Hematopoietic multipotent progenitor cell (in vitro differentiated cells): ENCODE measurements around the gene ATP8A2. TPM values are rescaled to one million over a fixed set of nuclear protein-coding genes. Genes with fewer than 3 reads are reported as not detected.

Experiments
- DNase-seq, 3 donors: peaks; one replicate each; pipeline ENCODE4 v3.0.0-alpha.2; 2011 to 2015; ENCODE audit warnings: low read depth in 2 of 3, low spot score in 2 of 3
- total RNA-seq: library from RNA; depleted of rRNA; stranded (reverse); fragments of >200 nt; gene quantifications from one replicate; pipeline ENCODE4 v1.2.3, GENCODE V29; 2012

ATP8A2 gene
- total RNA-seq, 1 donor: under 0.01 TPM

DNA sequence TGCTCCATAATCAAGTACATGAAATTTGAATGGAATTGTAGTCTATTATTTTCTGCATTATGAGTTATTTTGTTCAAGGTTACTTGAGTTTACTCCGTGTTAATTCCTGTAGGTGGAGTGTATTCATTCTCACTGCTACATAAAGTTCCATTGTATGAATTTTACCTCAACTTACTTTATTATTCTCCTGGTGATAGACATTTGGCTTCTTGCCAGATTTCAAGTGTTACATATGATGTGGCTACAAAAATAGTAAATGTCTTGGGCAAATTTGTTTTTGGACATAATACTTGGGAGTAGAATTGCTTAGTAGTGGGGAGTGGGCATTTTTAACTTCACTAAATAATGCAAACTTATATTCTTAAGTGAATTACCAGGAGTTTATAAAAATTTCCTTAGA is 351.1 kb downstream of the ATP8A2 start:
- no peak for DNase-seq

DNA sequence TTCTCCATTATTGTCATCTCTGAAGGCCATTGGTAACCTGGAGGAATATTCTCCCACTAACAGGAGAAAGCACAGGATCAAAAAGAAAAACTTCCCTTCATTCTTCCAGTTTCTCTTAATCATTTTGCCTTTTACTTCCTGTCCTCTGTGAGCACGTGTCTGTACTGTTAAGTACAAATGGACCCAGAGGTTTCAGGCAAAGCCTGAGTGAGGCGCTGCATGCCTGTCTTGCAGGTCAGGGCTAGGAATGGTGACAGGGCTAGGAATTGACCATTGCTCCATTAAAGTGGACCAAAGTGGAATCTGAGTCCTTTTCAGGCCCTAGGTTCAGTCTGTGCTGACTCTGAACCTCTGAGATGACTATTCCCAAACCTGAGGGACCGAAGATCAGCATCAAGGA is 353.3 kb downstream of the ATP8A2 start:
- no peak for DNase-seq

DNA sequence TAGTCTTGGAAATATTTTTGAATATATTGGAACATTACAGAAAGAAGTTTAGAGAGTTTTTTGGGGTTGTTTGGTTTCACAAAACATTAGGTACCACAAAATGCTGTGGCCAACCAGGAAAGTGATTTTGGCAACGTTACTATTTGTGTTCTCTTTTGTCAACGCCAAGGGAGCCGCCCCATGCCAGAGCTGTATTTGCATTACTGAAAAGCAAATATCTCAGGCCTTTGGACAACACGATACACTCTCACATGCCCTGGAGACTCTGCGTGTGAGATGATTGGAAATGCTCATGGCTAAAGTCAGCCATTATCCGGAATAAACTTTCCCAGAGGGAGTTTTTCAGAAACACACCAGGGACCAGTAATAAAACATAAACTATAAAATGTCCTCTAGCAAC is 355.5 kb downstream of the ATP8A2 start:
- DNase-seq: no peak

DNA sequence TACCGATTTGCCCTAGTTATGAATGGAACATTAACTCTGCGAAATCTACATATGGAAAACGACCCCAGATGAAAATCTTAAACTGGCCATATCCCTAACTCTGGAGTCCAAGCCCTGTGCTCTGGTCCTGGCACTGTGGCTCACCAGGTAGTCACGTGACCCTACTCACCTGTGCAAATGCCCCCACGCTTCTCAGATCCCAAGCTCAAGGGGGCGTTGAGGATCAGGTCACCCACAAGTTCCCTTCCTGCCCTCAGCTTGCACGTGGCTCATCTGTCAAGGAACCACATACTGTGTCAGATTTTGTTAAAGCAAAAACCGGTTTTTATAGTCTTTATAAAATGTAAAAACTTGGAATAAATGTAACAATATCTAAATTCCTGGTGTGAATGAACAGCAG is 356.0 kb downstream of the ATP8A2 start:
- DNase-seq: no peak

DNA sequence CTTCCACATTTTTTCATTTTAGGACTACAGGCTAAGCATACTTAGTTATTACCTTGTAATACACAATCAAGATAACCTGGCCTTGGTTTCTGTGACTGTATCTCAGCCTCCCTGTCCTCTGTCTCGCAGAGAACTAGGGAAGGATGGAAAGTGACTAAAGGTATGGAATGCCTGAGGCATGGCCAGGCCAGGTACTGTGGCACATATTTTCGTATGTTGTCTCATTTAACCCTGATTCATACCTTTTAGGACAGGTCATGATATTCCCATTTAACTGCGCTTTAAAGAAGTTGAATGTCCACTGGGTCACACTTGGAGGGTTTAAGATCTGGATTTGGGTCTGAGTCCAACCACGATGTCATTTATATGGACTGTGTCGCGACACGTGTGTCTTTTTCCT is 357.4 kb downstream of the ATP8A2 start:
- DNase-seq: no peak

GRCh38 chr13:25731037-25731436 is 359.3 kb downstream of the ATP8A2 start:
- DNase-seq: no peak

GRCh38 chr13:25731536-25731935 is 359.8 kb downstream of the ATP8A2 start:
- DNase-seq: no peak

GRCh38 chr13:25732111-25732865 is 360.5 kb downstream of the ATP8A2 start:
- no peak for DNase-seq

- DNase-seq: no peak
Measured at GRCh38 chr13:25733001-25733491, 361.3 kb downstream of the ATP8A2 start.

DNA sequence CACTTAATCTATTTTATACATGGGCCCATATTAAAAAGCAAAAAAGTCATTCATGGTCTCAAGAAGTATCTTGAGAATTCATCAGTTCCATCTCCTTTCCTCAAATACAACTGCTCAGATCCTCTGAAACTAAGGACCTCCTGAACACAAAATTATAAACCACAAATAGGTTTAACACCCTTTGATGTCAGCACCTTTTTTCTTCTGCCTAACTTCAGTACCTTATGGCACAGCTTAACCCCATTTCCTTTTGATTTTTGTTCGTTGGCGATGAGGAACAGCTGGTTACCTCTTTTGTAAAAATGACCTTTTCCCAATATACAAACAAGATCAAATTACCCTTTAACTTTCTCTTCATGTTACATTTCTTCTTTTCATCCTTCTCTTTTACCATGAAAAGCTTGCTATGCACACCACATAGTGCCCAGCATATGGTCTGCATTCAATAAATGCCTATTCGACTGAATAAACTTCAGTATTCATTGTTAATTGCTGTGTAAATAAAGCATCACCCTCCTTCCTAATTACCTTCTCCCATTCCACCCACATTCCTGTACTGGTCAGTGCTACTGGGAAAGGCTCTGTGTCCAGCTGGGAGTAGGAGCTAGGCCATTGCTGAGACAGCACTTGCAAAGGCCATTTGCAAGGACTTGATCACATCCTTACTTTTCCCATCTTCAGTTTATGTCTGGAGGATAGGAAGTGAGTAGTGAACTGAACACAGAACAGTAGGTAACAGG is 362.1 kb downstream of the ATP8A2 start:
- DNase-seq: no peak

DNA sequence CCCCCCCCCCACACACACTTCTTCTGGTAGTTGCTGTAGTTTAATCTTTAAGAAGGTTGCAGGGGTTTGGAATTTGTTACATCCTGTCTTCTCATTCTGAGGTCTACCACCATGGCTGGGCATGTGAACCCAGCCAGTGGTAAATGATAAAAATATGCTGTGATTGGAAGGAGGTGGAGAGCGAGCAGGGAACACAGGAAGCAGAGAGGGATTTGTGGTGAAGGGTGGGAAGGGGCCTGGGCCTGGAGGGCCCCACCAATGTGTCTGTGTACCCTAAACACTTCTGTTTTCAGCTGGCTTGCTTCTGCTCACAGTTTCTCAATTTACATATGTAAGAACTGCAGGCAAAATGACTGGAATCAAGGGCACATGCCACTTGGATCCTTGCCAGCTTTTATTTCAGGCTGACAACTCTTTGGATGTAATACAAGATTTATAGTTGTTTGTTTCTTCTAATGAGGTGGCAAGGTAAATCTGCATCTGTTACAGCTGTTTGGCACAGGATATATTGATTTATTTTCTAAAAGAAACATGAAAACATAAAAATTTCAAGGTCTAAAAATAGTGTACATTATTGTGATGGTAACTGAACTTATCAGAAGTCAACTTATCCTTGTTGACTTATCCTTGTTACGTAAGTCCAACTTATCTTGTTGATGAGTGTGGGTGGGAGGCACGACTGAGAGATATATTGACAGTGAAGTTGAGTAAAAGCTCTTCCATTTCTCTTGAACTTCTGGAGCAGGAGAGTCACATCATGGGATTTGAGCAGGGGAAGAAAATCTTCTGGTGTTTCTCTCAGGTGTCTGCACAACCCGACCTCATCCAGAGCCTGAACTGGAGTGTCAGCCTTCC is 366.8 kb downstream of the ATP8A2 start:
- peak in 1 of 3 donors; percentile 34 for DNase-seq

DNA sequence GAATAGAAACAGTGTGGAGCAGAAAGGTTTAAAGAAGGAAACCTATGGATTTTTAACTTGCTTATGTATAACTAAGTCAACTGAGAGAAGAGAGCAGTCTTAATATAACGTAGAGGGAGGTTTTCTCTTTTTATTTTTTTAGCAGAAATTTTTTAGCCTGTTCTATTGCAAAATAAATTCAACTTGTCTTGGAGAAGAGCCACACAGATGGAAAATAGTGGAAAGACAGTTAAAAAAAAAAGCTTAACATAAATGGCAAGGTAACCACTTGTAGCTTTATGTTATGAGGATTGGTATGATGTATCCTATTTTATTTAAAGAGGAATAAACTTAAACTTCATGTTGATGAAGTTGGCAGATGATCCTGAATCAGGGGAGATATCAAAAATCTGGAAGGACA is 367.6 kb downstream of the ATP8A2 start:
- DNase-seq: no peak

GRCh38 chr13:25741796-25742195 is 370.0 kb downstream of the ATP8A2 start:
- no peak for DNase-seq

GRCh38 chr13:25742220-25742619 is 370.4 kb downstream of the ATP8A2 start:
- no peak for DNase-seq

DNA sequence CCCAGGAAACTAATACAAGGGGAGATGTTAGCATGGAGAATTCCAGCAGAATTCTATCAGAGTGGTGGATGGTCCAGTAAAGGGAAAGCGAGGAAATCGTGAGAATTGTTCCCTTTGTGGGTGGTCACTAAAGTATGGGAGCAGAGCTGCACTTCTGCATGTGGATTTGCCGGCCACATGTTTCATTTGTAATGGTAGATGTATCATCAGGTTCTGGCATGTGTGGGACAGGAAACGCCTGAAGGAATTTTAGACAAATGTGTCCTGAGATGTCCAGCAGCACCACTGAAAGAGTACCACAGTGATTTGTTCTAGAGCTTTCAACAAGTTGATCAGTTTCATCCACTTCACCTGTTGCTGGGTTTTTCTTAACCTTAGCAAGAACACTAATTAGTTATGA is 371.6 kb downstream of the ATP8A2 start:
- no peak for DNase-seq

DNA sequence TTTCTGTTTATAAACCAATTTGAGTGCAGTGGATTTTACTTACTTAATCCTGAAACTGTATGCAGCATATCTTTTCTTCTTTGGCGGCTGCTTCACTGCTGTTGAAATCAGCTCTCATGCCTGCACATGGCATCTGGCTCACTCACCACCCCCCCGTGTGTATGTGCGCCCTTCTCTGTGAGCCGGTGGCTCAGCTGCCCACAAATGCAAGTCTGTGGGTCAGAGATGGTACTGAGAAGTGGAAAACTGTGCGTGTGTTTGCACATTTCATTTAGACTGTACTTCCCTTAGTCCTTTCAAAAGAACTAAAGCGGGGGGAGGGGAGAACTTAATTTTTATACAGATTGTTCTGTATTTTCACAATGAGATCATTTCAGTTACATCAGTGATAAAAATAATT is 372.4 kb downstream of the ATP8A2 start:
- DNase-seq: peak in 1 of 3 donors; percentile 27

DNA sequence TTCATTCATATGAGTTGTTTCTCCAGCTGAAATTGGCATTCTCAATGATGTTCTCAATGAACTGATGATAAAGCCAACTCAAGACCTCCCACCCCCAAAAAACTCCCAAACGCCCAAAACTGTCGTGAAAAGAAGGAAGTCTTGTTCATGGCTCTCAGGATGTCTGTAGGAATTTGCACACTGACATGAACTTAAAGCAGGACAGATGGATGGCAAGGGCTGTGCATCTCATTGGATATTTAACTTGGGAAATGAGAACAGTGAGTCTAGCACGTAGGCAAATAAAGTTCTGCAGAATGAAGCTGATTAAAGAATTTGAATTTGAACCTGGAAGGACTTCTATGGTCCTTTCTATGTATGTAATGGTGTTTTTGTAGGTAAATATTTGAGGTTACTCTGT is 374.4 kb downstream of the ATP8A2 start:
- no peak for DNase-seq

GRCh38 chr13:25752957-25753551 is 381.3 kb downstream of the ATP8A2 start:
- DNase-seq: peak in 2 of 3 donors; percentile 57 to 78

GRCh38 chr13:25753976-25754375 is 382.2 kb downstream of the ATP8A2 start:
- DNase-seq: peak in 1 of 3 donors; percentile 5

- DNase-seq: no peak
Measured at GRCh38 chr13:25756251-25756650, 384.5 kb downstream of the ATP8A2 start.

DNA sequence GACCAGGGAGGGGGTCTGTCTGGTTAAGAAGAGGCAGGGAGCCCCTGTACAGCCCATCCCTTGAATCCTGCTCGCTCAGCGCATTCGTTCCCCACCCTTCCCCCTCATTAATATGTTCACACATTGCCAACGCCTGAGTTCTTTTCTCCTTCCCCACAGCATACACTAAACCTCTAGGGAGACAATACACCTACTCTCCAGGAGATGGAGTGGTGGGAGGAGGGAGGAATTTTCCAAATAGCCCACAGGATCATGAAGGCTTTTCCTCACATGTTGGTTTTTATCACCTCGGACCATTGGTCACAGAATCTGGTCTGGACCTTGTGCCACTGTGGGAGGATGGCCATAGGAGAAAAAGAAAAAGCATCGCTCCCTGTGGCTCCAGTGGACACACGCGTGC is 385.1 kb downstream of the ATP8A2 start:
- DNase-seq: no peak
